Stimulated activated CD4-positive, alpha-beta T cell treated with anti-CD3 and anti-CD28 coated beads, Interleukin-1b, Interleukin-23, amount 100 ng/mL, for 24 hours (primary cell): Measurements from ENCODE around the gene CDH13.

Experiments used
- DNase-seq, 4 experiments: peaks; one replicate each; pipeline ENCODE4 v3.0.0-alpha.2; 2020; ENCODE audit warnings: low read depth in 4 of 4, low spot score in 1 of 4

The CDH13 gene

DNA sequence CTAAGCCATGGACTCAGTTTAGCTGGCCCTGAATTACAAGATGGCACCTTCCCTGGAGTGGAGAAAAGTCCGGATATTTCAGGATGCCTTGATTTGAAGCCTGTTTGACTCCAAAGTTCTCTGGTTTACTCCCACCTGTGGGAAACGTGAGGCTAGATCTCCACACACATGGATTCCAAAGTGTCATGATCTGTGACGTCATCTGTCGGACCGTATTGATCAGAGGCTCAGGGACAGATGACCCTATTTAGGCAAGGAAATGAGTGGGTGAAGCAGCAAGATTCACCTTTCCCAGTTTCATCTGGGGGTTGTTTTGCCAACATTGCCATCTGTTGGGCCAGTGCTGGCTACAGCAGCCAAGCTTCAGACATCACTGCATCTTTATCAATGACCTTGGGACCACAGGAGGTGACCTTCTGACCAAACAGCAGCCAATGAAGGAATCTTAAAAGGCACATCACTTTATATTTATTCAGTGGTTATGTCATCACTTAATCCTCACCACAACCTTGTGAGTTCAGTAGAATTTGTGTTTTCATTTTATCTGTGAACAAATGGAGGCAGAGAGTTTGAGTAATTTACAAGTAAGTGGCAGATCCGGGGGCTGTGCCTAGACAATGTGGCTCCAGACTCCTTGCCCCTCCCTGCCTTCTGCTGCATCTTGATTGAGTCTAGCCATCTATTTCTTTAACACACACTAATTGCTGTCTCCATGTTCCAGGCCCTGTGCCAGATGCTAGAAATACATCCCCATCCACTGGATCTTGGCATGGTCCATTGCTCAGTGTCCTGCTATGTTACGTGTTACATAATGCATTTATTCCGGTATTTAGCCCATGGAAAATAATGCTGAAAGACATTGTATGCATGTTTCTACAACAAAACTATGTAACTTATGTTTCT is 1.5 kb upstream of the CDH13 start:
- no peak for DNase-seq

- no peak for DNase-seq
These were observed 1.3 kb downstream of the CDH13 start for GRCh38 chr16:82628088-82628423.

DNA sequence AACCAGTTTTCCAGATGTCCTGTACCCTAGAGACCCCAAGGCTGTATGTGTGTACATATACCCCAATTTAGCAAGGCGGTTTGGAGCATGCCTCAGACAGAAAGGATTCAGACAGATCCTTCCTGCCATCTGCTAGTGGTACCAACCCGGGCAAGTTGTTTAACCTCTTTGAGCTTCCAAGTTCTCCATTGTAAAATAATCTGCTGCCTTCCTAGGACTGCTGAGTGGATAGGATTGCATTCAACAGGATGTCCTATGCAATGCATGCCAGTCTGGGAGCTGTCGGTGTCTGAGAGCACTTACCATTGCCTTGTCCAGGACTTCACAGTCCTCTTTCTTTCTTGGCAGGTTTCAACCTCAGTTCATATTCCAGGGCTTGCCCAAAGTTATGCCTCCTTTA is 1.9 kb downstream of the CDH13 start:
- DNase-seq = no peak

GRCh38 chr16:82629441-82630027 is 2.8 kb downstream of the CDH13 start:
- DNase-seq = no peak

DNA sequence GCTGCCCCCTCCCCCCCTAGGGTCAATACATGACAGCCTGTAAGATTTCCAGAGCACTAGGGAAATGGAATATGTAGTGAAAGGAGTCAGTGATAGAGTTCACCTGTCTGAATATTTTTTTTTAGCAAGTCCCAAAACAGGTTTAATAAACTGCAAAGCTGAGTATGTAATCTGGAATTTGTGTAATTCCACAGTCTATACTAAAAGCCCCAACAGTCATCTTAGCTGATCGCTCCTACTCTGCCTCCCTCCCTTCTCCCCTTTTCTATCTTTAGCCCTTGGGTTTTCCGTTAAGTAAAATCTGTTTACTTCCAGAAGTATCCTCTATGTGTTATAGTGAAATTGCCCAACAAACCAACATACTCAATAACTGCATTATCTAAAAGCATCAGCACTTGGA is 3.5 kb downstream of the CDH13 start:
- DNase-seq = no peak

GRCh38 chr16:82630688-82631087 is 3.9 kb downstream of the CDH13 start:
- DNase-seq = no peak

DNA sequence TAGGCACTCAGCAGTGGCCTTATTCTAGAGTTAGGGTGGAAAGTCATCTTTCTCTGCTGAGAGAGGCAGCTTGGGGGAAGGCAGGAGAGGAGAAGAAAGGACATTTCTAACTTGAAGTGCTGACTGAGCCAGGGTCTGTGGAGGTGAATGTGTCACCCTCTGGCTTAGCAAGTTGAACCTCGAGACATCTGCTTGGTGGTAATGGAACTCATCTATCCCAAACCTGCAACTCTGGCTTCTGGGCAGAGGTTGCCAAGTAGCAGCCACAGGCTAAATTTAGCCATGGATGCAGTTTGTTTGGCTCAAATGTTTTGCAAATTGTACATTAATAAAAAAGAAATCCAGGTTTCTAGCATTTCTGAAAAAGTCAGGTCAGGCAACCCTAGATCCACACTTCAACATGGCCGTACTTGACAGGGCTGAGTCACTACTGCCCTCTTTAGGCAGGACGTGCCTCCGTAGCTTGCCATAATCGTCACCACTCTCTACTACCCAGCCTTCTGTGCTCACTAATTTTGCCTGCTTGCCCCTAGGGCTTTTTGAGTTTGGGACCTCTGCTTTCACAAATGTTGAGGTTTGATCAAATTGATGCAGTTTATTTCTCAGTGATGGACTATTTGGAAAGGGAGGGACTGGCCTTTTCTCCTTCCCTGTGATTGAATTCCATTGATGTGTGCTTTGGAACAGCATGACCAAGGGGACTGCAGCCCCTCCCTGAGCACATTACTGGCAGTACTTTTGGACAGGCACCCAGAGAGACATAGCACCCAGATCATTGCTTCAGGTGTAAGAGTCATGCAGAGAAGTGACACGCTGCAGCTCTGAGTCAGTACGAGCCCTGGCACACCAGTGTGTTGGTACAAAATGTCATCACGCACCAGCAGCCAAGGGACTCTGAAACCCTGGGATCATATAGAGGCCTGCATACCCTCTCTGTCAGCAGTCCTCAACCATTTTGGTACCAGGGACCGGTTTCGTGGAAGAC is 5.2 kb downstream of the CDH13 start:
- DNase-seq = no peak

- no peak for DNase-seq
These were observed 7.3 kb downstream of the CDH13 start for GRCh38 chr16:82633964-82634600.

GRCh38 chr16:82634955-82635610 is 8.3 kb downstream of the CDH13 start:
- DNase-seq = no peak

GRCh38 chr16:82636485-82636884 is 9.7 kb downstream of the CDH13 start:
- no peak for DNase-seq

DNA sequence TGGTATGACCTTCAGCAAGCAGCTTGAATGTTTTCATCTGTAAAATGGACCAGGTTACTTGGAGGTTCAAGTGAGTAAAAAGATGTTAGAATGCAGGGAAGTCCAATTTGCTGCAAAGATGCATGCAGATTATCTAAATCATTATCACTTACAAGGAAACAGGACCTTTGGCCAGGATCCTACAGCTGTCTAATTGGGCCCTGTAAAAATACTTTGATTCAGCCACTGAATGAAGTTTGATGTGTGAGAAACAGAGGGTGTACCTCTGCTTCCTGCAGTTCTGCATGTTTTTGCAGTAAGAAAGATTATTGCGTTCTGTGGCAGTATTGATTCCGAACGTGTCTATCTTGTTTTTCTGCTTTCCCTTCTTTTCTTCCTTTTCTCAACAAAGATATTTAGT is 10.2 kb downstream of the CDH13 start:
- DNase-seq = no peak

DNA sequence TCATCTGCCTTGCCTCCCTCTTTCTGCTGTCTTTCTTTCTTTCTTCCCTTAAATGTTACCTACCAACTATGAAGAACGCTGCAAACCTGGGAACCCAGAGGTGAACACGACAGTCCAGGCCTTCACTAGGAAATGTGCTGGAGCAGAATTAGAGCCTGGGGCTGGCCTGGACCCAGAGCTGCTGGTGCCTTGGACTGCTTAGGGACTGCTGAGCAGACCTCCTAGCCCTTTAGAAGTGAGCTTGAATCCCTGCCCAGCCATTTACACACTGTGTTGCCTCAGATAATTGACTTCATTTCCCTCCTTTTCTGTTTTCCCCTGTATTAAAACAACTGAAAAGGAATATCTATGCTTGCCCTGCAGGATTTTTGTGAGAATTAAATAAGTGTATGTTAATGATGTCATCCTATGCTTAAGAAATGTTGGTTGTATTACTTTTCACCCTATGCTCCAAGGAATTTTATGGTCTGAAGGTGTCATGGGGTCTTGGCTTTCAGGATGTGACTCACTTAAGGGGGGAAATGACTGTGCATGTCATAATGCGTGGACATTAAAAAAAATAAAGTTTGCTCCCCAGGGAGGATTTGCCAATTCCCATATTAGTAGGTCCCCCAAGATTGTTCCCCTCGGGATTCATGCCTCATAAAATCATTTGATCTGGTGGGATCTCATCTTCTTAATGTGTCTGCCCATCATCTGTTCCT is 11.5 kb downstream of the CDH13 start:
- DNase-seq = no peak

DNA sequence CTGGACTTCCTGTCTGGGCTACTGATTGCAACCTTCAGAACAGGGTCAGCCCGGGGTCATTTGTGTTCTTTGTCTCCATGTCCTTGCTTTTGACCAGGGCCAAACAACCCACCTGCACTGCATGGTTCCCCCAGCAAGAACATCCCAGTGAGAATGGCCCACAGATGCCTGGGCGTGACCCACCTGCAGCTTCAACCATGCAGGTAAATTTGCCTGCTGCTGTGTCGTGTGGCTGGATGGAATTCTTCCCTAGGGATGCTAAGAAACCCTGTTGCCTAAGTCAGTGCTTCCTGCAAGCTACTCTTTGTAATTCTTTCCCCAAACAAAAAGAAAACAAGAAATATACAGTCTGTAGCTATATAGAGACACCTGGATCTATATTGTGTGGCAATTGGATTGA is 12.5 kb downstream of the CDH13 start:
- no peak for DNase-seq

- peak in 2 of 4 experiments; percentile 26 to 33 for DNase-seq
These were observed 13.0 kb downstream of the CDH13 start for GRCh38 chr16:82639666-82640336.

- no peak for DNase-seq
These were observed 14.7 kb downstream of the CDH13 start for GRCh38 chr16:82641336-82641984.

DNA sequence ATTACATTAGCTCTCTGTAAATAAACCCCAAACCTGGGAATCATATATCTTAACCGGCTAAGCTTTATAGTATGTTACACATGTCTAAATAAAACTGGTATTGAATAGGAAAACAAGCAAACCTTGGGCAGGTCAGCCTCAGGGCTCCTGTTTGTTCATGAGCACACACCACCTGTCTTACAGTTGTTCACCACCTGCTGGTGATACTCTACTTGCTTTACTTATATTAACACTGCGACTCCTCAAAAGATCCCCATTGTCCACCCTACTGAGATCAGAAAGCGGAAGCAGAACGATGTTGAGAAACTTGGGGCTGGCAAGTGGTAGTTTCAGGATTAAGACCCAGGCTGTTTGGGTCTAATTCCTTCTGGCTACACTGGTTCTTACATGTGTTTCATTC is 16.4 kb downstream of the CDH13 start:
- DNase-seq = no peak

DNA sequence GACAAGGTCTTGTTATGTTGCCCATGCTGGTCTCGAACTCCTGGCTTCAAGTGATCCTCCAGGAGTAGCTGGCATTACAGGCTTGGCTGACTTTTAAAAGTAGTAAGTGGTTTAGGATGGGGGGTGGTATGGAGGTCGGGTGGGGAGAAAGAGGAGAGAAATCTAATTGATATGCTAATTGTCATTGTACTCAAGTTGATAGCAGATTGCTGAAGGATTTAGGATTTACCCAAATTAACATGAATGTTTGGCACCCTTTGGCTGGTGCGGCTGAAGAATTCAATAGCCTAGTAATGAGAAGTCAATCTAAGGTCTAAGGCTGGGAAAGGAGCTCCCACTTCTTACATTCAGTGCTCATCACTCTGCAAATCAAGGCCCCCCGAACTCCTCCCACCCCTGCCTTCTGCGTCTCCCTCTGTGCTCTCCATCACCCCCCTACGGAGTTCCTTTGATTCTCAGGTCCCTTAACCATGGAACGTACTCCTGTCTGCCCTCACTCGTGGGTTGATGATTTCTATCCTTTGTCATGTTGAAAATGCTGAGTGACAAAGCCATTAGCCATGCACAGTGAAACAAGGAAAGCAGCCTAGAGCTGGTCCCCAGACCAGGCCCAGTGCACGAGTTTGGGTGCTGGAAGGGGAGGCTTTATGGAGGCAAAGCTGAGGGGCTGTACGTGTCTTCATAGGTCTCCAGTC is 17.3 kb downstream of the CDH13 start:
- no peak for DNase-seq

DNA sequence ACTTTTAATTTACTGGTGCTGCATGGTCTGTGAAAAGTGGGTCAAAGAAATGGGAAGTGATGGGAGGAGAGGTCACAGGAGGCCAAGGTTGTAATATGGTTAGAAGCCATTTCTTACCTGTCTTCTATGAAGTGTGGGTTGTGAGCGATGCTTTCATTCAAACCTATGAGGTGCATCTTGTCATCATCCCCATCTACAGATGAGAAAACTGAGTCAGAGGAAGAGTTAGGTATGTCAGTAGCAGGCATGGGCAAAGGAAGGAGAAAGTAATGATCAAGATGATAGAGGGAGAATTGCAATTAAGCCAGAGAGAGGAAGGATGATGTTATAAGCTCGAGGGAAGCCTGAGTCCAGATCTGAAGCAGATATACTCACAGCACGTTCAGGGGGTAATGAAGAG is 19.7 kb downstream of the CDH13 start:
- DNase-seq = no peak
